ENCODE measurements around the gene SORL1-AS1.

The SORL1-AS1 gene

DNA sequence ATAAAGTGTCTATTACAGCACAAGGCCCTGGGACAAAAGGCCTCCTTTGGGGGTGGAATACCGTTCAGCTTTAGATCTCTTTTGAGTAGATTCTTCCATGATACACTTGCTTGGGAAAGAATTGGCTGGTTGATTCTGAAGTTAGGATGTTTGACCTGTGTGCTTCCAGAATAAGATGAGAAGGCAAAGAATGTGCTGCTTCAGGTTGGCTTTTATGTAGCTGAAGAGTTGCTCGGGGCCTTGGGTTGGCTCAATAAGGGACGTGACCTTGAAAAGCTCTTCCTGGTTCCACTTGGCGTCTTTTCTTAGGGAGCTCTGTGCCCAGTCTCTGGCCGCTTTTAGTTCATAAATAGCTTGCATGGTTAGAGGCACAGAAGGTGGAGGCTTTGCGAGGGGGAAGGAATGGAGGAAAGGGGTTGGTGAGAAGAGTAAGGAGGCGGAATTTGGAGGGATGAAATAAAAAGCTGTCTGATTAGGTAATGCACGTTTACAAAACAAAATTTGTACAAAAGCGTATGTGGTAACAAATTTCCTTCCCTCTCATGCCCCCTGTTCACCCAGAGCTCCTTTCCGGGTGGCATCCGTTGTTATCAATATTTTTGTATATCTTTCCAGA is 4.2 kb upstream of the SORL1-AS1 start:
- Histone ChIP-seq H3K27me3 (peaks cover 0 to 4% (median 0%) of the 10 kb centered on the region in 3 donors), H3K9me3 (no peaks in the 10 kb centered on the region), H3K4me1 (peaks cover 0 to 4% of the 10 kb centered on the region in 2 donors), H3K4me3 (no peak overlapping the region), H3K36me3 (no peaks in the 10 kb centered on the region), H3K27ac (no peak overlapping the region)
- in situ Hi-C loops (cut with MboI; ENCODE audit: low sequenced_read_pairs in 4 of 4) (no loop called here), intact Hi-C loops (cut with DNase I; ENCODE audit: low total_unique reads) (no loop called here)
- no peak for DNase-seq
- TF ChIP-seq POLR2A (IDR thresholded peaks at IDR 0.05) (no peak), CTCF (IDR thresholded peaks at IDR 0.05 in 4 of 5, conservative IDR thresholded peaks at IDR 0.05 in 1 of 5) (no peak)
- no peak for ATAC-seq

GRCh38 chr11:121456151-121456550 is 3.4 kb upstream of the SORL1-AS1 start:
- DNase-seq (no peak), ATAC-seq (no peak)
- peaks cover 0 to 10% (median 0%) of the 10 kb centered on the region in 3 donors for H3K27me3 ChIP-seq
- in situ Hi-C loops (cut with MboI; ENCODE audit: low sequenced_read_pairs in 4 of 4), result no loop called here
- intact Hi-C loops (cut with DNase I; ENCODE audit: low total_unique reads), result no loop called here
- H3K4me3 ChIP-seq, result no peak overlapping the region
- TF ChIP-seq POLR2A (IDR thresholded peaks at IDR 0.05), result no peak
- TF ChIP-seq CTCF (IDR thresholded peaks at IDR 0.05 in 4 of 5, conservative IDR thresholded peaks at IDR 0.05 in 1 of 5), result no peak
- peaks cover 0 to 4% of the 10 kb centered on the region in 2 donors for H3K4me1 ChIP-seq
- no peak overlapping the region for H3K27ac ChIP-seq
- no peaks in the 10 kb centered on the region for H3K36me3 ChIP-seq
- no peaks in the 10 kb centered on the region for H3K9me3 ChIP-seq

GRCh38 chr11:121455115-121455514 is 2.3 kb upstream of the SORL1-AS1 start:
- H3K4me3 ChIP-seq, result no peak overlapping the region
- H3K27me3 ChIP-seq, result peaks cover 0 to 10% (median 0%) of the 10 kb centered on the region in 3 donors
- no peaks in the 10 kb centered on the region for H3K36me3 ChIP-seq
- ATAC-seq, result no peak
- peaks cover 0 to 4% of the 10 kb centered on the region in 2 donors for H3K4me1 ChIP-seq
- H3K9me3 ChIP-seq, result no peaks in the 10 kb centered on the region
- intact Hi-C loops (cut with DNase I; ENCODE audit: low total_unique reads), result no loop called here
- no peak overlapping the region for H3K27ac ChIP-seq
- no peak for DNase-seq
- in situ Hi-C loops (cut with MboI; ENCODE audit: low sequenced_read_pairs in 4 of 4), result no loop called here
- TF ChIP-seq CTCF (IDR thresholded peaks at IDR 0.05 in 4 of 5, conservative IDR thresholded peaks at IDR 0.05 in 1 of 5), result no peak
- no peak for TF ChIP-seq POLR2A (IDR thresholded peaks at IDR 0.05)

- no peak for ATAC-seq
- in situ Hi-C loops (cut with MboI; ENCODE audit: low sequenced_read_pairs in 4 of 4) (no loop called here), intact Hi-C loops (cut with DNase I; ENCODE audit: low total_unique reads) (loop anchor here (5.0 kb wide), 1 partner anchor 79 kb away; no protein-coding TSS in a partner anchor)
- peaks cover 0 to 10% (median 0%) of the 10 kb centered on the region in 3 donors for H3K27me3 ChIP-seq
- H3K4me1 ChIP-seq, result peaks cover 0 to 4% of the 10 kb centered on the region in 2 donors
- DNase-seq, result no peak
- TF ChIP-seq POLR2A (IDR thresholded peaks at IDR 0.05), result no peak
- TF ChIP-seq CTCF (IDR thresholded peaks at IDR 0.05 in 4 of 5, conservative IDR thresholded peaks at IDR 0.05 in 1 of 5), result no peak
- H3K27ac ChIP-seq, result no peak overlapping the region
- H3K4me3 ChIP-seq, result no peak overlapping the region
- no peaks in the 10 kb centered on the region for H3K9me3 ChIP-seq
- H3K36me3 ChIP-seq, result no peaks in the 10 kb centered on the region
These were observed 977 bp upstream of the SORL1-AS1 start for GRCh38 chr11:121453589-121454299.

All from gastrocnemius medialis (tissue), 4 donors.